ENCODE data around the gene VTA1.

The VTA1 gene

GRCh38 chr6:142241061-142241460 lies 94.0 kb downstream of the VTA1 start:
- no peak for DNase-seq (ENCODE audit: extremely low spot score)
- no peak for TF ChIP-seq CTCF (IDR thresholded peaks at IDR 0.05; ENCODE audit: control extremely low read depth, extremely low read depth, low read depth, missing control alignments)
- ChIA-PET CTCF (no interaction called here), POLR2A (no interaction called here)

- DNase-seq (ENCODE audit: extremely low spot score): no peak
- POLR2A ChIA-PET: no interaction called here
- CTCF ChIA-PET: interaction anchor here (0.8 to 2.2 kb wide), 4 partner anchors 8 to 95 kb away, joined by 3 to 6 read pairs (median 4); no protein-coding TSS in a partner anchor
- TF ChIP-seq CTCF (IDR thresholded peaks at IDR 0.05; ENCODE audit: control extremely low read depth, extremely low read depth, low read depth, missing control alignments): no peak
Measured at GRCh38 chr6:142242269-142242668, 95.2 kb downstream of the VTA1 start.

GRCh38 chr6:142246960-142247359 lies 99.9 kb downstream of the VTA1 start:
- ChIA-PET CTCF (no interaction called here), POLR2A (no interaction called here)
- no peak for TF ChIP-seq CTCF (IDR thresholded peaks at IDR 0.05; ENCODE audit: control extremely low read depth, extremely low read depth, low read depth, missing control alignments)
- DNase-seq (ENCODE audit: extremely low spot score): peak; percentile 5

GRCh38 chr6:142249266-142249665 lies 102.2 kb downstream of the VTA1 start:
- ChIA-PET CTCF (no interaction called here), POLR2A (no interaction called here)
- no peak for TF ChIP-seq CTCF (IDR thresholded peaks at IDR 0.05; ENCODE audit: control extremely low read depth, extremely low read depth, low read depth, missing control alignments)
- no peak for DNase-seq (ENCODE audit: extremely low spot score)

- ChIA-PET POLR2A (no interaction called here), CTCF (interaction anchor here (1.2 kb wide), 1 partner anchor 15 kb away, joined by 3 read pairs; no protein-coding TSS in a partner anchor)
- no peak for TF ChIP-seq CTCF (IDR thresholded peaks at IDR 0.05; ENCODE audit: control extremely low read depth, extremely low read depth, low read depth, missing control alignments)
- no peak for DNase-seq (ENCODE audit: extremely low spot score)
Measured at GRCh38 chr6:142251930-142252445, 104.9 kb downstream of the VTA1 start.

GRCh38 chr6:142254513-142254912 lies 107.5 kb downstream of the VTA1 start:
- no peak for DNase-seq (ENCODE audit: extremely low spot score)
- no peak for TF ChIP-seq CTCF (IDR thresholded peaks at IDR 0.05; ENCODE audit: control extremely low read depth, extremely low read depth, low read depth, missing control alignments)
- CTCF ChIA-PET: interaction anchor here (1.3 to 1.7 kb wide), 3 partner anchors 9 to 106 kb away, joined by 3 to 6 read pairs (median 4); no protein-coding TSS in a partner anchor
- POLR2A ChIA-PET: no interaction called here

All from GM10248 (cell line).